Left ventricle myocardium superior (tissue), 1 donor: ENCODE data around the gene MRAP. TPM values are rescaled to one million over a fixed set of nuclear protein-coding genes. Genes with fewer than 3 reads are reported as not detected.

Experiments
- ATAC-seq: fragments of 200-7000 bp; cut with Tn5 transposase; one replicate; pipeline ENCODE4 v1.9.1; 2020; ENCODE audit warnings: mild to moderate bottlenecking, moderate library complexity
- DNase-seq: peaks from one replicate; pipeline ENCODE4 v3.0.0-alpha.2; 2020
- intact Hi-C: fragments of 100-400 bp; cut with micrococcal nuclease; formaldehyde crosslinking; loops from one replicate; pipeline ENCODE4 v1.11.0; 2022
- total RNA-seq: library from RNA; stranded (reverse); fragmentation: NEBNext Ultra II Directional; extraction: Animal tissue kit (Norgen Biotek cat#: 25700); gene quantifications from one replicate; pipeline ENCODE4 v1.2.1, GENCODE V29; 2021
- donor health status: DM: no; HTN: yes; CAD: no; lungs with severe emphysema.

MRAP gene
- total RNA-seq, 1 donor from 2014 or later: 0.37 TPM

DNA sequence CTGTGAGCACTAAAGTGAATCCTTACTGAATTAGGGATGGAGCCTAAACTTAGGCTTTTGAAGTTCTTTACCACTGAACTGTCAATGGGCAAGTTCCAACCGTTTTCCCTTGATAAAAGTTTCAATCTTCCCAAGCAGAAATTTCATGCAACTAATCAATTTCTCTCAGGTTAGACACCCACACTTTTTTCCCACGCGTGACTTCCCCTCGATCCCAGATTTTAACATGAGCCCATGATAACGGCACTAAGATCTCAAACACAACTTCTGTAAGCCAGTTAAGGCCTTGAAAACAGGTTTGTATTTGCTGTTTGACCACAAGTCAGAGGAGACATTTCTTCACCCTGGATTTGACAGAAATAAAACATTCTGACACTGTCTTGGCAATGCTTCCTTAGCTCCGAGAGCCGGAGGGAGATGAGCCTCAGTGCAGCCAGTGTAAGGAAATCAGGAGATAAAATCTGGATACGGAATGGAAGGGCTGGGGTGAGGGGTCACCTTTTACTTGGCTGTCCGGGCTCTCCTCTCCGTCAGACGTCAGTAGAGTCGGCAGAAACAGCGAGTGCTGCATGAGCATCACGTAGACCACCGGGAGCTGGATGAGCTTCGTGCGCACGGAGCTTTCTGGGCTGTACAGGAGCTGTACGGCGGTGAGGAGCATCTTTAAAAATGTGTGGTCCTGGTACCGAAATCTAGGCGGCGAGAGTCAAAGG lies 39.7 kb downstream of the MRAP start:
- no peak for ATAC-seq
- intact Hi-C loops: no loop called here
- DNase-seq: no peak

DNA sequence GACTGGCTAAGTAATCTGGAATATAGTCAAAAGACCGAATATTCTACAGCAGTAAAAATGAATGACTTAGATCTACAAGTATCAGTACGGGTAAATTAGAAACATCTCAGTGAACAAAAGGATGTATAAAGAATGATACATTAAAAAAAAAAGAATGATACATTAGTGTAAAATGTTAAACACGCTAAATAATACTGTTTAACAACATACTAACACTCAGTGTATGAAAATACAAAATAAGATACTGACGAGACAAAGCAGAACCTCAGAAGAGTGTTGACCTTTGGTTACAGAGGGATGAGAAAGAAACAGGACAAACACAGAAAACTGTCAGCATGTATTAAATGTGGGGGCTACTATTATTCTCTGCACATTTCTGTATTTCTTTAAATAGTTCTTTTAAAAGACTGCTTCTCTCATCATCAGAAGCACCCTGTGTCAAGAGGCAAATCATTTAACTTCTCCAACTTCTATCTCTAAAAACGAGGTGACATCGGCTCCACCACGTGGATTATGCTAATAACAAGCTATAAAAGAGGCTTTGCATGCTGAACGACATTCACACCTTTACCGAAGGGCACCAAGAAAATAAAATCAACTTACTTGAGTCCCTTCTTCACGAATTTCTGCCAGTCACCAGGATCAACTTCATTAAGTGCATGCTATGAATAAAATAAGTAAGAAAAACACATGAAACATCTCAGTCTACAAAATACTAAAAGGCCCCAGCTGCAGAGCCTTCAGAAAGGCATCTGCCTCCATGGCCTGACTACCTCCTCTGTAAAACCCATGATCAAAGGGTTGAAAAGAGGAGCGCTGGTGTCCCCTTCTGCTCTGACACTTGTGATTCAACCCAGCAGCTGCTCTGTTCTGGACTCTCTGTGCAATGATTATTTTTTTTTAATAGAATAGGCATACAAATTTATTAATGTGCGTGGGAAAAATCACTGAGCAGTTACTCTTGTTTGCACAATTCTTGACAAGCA lies 42.5 kb downstream of the MRAP start:
- intact Hi-C loops: no loop called here
- no peak for ATAC-seq
- DNase-seq: no peak

DNA sequence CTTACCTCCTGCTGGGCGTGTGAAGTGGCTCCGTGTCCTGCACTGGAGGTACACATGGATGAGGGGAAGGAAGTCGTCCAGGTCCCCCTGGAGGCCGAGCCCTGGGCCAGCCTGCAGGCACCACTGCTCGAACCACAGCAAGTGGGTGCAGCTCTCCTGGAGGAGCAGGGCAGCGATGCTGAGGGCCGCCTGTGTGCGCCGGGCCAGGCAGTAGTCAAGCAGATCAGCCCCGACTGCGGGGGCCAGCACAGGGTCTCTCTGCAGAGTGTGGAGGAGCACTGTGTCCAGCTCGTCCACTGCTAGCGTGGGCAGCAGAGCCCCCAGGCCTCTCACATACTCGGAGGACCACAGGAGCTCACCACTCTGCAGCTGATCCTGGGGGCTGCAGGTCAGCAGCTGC lies 48.3 kb downstream of the MRAP start:
- intact Hi-C loops: no loop called here
- DNase-seq (no peak), ATAC-seq (no peak)

DNA sequence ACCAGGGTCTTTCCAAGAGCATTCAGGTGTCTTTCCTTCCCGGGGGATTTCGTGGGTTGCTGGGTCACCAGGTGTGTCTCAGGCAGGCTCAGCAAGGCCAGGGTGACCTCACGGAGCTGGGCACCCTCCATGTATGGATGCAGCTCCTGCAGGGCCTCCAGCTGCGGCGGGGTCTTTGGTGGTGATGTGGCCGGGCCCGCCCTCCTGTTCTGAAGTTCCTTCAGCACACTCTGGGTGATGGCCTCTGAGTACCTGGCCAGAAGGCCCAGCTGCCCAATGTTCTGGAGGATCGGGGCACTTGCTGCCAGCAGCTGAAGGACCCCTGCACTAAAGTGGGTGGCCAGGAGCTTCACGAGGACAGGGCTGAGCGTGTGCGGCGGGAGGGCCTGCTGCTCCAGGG lies 48.7 kb downstream of the MRAP start:
- DNase-seq (no peak), ATAC-seq (no peak)
- intact Hi-C loops: no loop called here

DNA sequence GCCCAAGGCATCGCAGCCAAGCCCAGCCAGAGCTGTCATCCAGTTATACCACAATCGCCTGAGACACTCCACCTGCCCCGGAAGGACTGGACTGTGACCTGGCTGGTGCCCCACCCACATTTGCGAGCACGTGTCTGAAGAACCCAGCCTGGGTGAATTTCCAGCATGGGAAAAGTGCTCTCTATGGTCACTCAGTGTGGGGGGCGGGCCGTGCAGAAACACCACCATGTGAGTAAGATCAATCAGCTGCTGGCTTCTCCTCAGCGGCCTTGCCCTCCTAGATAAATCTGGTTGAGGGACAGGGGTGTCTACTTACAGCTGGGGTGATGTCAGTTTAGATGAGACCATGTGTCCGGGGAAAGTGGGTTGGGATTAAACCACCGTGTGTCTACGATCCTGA lies 49.3 kb downstream of the MRAP start:
- no peak for ATAC-seq
- intact Hi-C loops: no loop called here

DNA sequence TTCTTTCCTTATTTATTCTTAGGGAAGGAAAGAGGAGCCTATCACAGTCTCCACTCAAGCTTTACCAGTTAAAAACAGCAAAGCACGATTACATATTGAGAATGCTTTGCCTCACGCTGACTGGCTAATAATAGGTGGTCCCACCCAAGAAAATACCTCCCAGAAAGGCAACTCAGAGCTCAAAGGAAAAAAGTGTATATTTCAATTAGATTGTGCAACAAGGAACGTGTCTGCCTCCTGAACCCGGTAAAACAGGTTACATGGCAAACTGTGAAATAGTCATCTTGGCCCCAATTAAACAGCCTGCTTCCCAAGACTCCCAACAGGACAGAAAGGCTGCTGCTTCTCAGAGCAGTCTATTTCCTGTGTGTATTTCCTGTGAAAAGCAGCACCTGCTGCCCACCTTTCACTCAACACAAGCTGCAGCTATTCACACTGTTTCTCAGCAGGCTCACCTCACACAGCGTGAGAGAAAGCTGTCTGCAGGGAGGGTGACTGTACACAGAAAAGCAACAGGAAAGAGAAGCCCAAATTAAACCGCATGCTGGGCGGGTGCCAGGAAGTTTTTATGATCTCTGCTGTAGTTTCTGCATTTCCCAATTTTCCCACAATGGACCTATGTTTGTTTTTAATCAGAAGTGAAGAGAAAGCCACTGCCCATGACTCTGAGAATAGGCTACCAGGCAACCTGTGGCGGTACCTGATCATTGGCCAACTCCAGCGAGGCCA lies 50.1 kb downstream of the MRAP start:
- DNase-seq: no peak
- ATAC-seq: no peak
- intact Hi-C loops: no loop called here

More for the DNA sequence above, 49.3 kb downstream of the MRAP start:
- no peak for DNase-seq

DNA sequence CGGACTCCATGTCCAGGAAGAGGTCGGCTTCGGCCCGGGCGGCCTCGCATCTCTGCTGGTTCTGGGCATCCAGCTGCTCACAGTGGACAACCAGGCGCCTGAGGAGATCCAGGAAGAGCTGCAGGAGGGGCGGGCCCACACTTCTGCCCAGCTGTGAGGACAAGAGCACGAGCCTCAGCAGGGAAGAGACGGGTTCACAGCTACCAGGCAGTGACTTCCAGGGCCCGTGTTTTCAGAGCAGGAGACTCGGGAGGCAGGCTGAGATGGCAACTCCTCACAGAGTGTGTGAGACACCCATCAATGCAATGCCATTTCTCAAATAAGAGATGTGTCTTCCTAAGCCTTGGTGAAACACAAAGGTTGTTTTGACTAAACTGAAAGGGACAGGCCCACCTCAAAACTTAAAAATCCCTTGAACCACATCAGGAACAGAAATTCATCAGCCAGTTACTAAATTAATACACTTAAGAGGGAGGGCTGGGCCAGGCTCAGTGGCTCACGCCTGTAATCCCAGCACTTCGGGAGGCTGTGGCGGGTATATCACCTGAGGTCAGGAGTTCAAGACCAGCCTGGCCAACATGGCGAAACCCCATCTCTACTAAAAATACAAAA lies 50.8 kb downstream of the MRAP start:
- DNase-seq (no peak), ATAC-seq (no peak)
- intact Hi-C loops: no loop called here

DNA sequence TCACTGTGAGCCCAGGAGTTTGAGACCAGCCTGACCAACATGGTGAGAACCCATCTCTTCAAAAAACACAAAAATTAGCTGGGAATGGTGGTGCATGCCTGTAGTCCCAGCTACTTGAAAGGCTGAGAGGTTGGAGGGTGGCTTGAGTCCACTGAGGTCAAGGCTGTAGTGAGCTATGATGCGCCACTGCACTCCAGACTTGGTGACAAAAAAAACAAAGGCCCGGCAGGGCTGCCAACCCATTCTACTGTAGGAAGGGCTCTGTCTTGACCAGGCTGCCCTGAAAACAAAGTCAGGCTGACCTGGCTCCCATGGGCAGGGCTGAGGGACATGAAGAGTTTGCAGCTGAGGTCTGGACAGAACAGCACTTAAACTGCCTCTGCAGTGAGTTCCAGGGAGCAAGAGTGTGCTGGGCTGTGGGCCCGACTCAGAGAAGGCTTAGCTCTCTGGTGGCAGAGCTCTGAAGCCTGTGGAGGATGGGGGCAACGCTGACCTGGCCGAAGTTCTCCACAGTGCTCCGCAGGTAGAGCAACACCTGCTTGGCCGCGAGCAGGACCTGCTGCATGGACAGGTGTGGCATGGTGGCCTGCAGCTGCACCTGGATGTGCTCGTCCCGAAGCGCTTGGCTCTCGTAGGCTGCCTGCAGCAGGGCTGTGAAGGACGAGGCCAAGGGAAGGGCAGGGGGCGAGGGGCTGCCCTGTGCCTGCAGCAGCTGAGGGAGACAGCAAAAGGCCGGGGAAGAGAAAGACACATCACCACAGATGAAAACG lies 51.7 kb downstream of the MRAP start:
- no peak for DNase-seq

DNA sequence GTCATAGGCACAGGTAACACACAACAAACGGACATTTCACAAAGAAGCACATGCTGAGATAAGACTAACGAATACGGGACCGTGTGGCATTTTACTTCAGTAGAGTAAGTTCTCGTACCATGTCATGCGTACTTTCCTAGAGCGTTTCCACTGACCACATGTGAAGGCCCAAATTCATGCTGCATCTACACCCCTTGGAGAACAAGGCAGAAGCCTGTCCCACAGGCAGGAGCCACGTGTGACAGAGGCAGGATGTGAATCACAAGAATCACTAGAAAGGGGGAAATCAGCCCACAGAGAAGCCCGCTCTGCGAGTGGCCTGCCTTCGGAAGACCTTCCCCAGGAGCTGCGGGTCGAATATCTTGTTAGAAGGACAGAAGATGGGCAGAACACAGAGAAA lies 52.3 kb downstream of the MRAP start:
- intact Hi-C loops: no loop called here
- no peak for DNase-seq
- ATAC-seq: no peak

More for the DNA sequence above, 51.7 kb downstream of the MRAP start:
- intact Hi-C loops: no loop called here
- no peak for ATAC-seq

DNA sequence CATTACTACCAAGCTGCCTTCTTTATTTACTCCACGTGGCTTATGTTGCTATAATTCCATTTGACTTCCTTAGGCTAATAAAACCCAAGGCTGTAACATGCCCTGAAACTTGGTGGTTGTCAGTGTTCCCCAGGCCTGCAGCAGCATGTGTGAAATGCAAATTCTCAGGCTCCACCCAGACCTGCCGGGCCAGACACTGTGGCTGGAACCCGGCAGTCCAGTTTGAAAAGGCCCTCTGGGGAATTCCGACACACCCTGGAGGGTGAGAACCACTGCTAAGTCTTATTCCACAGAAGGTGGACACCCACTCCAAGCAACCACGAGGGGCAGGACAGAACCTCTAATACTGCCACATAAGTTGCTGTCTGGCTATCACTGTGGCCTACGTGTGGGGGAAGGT lies 52.8 kb downstream of the MRAP start:
- no peak for ATAC-seq
- DNase-seq: no peak
- intact Hi-C loops: no loop called here

DNA sequence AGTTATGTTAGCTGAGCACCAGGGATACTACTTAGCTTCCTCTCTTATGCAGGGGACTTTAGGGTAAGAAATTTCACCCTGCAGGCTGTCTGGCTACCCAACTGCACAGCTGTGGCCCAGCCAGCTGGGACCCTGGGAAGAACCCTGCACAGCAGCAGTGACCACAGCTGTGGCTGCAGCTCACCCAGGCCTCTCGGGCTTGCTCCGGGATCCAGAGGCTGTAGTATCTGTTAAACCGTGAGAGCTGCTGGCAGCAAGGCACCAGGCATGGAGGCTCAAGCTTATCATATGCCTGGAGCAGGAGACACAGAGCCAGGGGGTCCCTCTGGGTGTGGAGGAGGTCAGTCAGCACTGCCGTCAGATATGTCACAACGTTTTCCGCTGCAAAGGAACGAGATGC lies 53.9 kb downstream of the MRAP start:
- ATAC-seq: no peak
- no peak for DNase-seq
- intact Hi-C loops: no loop called here

DNA sequence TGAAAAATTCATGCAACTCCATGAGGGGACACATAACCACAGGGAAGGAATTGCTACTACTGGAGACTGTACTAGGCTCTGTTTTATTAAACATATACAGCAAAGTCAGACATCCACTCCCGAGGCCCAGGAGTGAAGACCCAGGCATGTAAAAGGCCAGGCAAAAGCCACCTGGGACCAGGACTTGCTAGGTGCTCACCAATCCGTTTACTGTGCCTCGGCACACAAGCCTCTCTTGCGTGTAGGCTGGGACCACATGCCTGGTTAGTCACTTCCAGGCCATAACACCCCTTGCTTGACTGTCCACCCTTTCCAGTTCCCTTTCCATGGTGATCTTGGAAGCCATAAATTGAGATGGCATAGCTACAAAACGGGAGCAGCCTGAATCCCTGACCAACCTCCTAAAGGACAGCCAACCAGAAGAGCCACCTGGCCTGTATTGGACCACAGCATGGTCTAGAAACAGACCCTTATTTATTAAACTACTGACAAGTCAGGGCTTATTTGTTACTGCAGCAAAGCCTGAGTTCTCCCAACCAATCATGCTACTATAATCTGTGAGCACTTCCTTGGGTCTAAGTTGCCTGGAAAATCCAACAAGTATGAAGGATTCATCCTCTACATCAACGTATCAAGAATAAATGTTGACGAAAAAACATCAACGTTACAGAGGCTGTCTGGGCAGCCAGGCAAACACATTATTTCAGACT lies 54.5 kb downstream of the MRAP start:
- DNase-seq: no peak
- intact Hi-C loops: no loop called here
- no peak for ATAC-seq

DNA sequence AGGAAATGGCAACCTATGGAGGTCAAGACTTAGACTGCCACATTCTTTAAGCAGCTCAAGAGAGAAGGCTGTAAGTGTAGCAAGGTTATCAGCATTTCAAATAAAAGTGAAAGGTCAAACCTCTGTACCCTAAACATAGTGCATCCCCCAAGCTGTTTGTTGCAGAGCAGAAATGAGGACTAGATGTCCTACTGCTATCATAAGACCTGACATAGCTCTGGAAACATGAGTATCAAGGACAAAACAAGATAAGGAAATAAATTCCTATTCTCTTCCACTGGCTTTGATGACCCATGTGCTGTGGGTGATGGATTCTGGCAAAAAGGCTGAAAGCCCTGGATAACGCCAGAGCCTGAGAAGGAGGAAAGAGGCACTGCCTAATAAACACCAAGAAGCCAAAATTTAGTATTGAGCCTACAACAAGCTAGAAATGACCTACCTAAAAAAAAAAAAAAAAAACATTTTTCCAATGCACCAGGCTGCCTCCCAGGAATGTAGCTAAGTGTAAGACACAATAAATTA lies 58.3 kb downstream of the MRAP start:
- intact Hi-C loops: no loop called here
- no peak for DNase-seq
- ATAC-seq: peak; percentile 81

DNA sequence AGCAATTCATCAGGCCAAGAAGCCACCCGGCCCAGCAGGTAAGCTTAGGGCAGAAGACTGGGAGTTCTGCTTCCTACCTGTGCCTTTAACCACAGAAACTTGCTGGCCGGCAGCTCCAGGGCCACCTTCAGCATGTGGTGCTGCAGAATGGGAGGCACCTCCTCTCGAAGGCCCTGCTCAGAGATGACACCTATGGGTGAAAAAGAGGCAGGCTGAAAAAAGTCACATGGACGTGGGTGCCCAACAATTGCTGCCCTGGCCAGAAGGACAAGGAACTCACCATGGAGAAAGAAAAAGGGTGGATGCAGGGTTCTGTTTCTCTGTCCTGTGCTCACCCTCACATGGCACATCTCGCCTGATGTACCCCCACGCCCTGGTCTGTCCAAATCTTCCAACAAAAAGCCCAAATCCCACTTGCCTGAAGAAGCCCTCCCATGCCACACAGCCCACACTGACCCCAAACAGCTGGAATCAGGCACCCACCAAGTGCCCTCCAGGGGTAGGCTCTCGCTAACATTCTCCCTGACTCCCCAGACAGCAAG lies 61.1 kb downstream of the MRAP start:
- intact Hi-C loops: no loop called here
- ATAC-seq (peak; percentile 14), DNase-seq (no peak)

DNA sequence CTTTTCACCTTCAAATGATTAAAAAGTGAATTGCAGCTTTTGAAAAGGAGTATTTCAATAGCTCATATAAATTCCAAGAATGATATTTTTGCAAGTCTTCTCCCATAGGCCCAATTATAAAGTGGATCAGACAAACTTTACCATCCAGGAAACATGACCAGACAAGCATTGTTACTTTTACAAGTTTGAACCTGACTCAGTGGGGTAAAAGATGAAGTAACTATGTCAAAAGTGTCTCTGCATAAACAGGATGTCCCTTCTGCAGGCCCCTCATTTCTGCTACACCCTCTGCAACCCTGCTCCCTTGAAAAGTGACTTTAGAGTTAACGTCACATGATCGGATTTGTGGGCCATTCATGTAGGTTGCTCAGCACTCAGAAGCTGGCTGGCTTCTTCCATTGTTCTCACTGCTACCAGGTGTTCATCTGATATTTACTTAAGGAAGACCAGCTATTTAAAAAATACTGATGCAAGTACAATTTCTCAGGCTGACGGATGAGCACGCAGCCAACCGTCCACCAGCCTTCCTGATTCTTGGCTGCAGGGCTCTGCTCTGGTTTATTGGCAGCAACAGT lies 61.8 kb downstream of the MRAP start:
- ATAC-seq (no peak), DNase-seq (no peak)
- intact Hi-C loops: no loop called here
